Measurements from ENCODE around the gene ATOX1.

ATOX1 gene

DNA sequence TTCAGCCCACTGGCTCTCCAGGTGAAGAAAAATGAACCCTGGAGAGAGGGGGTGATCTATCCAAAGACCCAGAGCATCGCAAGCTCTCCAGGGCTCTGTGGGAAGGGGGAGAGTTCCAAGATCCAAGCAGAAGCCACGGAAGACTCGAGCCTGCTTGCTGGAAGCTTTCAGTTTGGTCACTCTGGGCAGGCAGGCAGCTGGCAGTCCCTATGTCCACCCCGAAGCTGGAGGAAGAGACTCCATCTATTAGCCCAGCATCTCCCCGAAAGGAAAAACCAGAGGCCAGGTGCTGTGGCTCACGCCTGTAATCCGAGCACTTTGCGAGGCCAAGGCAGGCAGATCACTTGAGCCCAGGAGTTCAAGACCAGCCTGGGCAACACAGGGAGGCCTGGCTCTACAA, 61.0 kb downstream of the ATOX1 start:
- peak; percentile 39 for DNase-seq

DNA sequence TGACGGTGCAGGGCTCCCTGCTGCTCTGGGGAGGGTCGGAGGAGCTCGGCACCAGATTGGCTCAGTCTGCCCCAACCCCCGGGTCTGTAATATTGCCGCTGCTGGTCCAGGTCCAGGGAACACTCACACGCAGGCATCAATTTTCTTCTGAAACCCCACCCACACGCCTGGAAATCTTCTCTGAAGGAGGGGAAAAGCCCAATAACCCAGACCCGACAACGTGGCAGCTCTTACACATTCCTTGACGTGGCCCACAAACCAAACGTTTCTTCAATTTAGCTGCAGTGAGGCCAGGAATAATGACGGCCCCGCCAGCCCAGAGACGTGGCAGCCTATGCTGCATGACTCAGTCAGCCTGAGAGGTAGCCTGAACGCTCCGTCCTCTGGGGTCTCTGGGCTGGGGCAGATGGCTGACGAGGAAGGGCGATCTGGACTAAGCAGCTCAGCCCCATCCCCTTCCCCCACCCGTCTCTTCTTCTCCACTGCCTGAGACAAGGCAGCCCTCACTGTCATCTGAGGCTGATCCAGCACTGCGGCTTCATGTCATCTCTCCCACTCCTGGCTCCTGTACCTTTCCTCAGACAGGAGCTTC, 61.9 kb downstream of the ATOX1 start:
- DNase-seq = peak; percentile 96

DNA sequence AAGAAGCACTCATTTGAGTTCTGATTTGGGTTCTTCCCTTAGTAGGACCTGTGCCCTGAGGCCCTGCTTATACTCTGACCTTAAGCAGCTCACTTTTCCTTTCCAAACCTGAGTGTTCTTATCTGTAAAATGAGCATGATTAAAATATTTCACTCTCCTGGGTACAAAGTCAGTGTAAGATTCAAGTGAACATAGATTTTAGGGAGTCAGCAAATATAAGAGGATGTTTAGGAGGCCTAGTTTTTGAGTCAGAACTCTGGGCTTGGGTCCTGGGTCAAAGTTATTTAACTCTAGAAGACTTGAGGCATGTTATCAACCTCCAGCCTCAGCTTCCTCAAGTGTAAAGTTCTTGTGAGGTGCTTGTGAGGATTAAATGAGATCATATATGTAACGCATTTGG, 63.0 kb downstream of the ATOX1 start:
- DNase-seq = no peak

GRCh38 chr5:151694035-151694485, 64.4 kb downstream of the ATOX1 start:
- DNase-seq = peak; percentile 68

Data from femur (tissue), 1 donor.